GM21423 (cell line): ENCODE measurements around the gene CD180.

ENCODE experiments used
- ATAC-seq: cut with Tn5 transposase; IDR thresholded peaks from one replicate; pipeline ENCODE4 v1.9.1; 2021; ENCODE audit warnings: mild to moderate bottlenecking, moderate library complexity; ENCODE audit not compliant: unreplicated experiment

The CD180 gene

GRCh38 chr5:67163231-67163756 is 33.3 kb downstream of the CD180 start:
- ATAC-seq: no peak

- ATAC-seq: no peak
These were observed 34.8 kb downstream of the CD180 start for GRCh38 chr5:67161767-67162166.

DNA sequence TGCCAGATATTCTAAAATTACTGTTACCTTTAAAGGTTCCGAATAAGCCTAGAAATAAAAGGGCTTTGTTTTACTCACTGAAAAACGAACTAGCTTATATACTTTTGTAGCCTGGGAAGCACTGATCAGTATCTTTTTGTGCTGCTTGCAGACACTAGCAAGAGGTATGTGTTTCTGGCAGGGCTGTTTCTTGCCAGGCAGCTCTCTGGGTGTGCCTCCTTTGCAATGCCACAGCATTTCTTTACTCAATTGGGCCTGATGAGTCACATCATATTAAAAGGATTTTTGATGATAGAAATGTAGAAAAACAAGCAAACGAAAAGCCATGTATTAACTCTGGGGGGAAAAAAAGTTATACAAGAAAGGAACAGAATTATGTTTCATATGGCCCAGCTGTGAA is 35.6 kb downstream of the CD180 start:
- ATAC-seq: no peak

- ATAC-seq: no peak
These were observed 36.3 kb downstream of the CD180 start for GRCh38 chr5:67160272-67160671.

GRCh38 chr5:67156976-67157583 is 39.5 kb downstream of the CD180 start:
- ATAC-seq: no peak

- ATAC-seq: no peak
These were observed 41.9 kb downstream of the CD180 start for GRCh38 chr5:67154556-67155206.

GRCh38 chr5:67153292-67153691 is 43.3 kb downstream of the CD180 start:
- no peak for ATAC-seq

GRCh38 chr5:67152400-67152799 is 44.2 kb downstream of the CD180 start:
- no peak for ATAC-seq

DNA sequence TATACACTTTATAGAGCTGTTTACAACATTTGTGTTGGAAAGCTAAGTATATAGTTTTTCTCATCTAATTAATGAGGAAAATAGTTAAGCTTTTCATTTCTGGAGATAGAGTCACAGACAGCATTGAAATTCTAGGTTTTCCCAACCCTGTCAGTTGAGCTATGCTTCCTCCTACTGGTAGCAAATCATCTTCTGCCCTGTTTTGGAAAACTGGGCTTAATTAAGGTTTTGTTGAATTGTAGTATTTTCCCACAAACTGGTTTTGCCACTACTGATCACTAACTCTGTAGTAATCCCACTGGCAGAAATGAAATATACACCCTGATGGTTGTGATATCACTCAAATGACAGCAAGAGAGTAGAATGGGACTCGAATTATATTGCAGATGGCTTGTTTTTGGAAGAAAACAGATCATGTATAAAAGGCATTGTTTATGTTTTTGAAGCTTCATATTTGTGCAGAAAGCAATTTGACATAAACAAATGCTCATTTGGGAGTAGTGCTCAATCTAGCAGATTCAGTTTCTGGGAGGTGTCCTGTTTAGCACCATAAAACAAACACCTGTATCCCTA is 46.6 kb downstream of the CD180 start:
- no peak for ATAC-seq

GRCh38 chr5:67149057-67149950 is 47.3 kb downstream of the CD180 start:
- no peak for ATAC-seq

DNA sequence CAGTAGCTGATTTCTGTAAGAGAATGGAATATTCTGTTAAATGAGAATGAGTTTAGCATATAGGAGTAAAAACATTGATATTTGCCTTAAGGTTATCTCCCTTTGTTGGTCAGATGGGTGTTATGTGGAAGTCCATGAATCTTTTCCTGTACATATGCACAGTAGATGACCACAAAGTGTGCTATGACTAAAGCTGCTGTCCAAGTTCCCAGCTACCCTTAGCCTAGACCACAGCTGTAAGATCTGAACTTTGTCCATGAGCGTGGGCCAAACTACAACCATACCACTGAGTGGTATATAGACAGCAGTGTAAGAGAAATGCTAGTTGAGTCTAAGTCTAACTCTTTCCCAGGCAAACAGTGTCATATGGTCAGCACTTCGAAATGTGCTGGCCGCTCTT is 48.8 kb downstream of the CD180 start:
- ATAC-seq: no peak

GRCh38 chr5:67146981-67147380 is 49.6 kb downstream of the CD180 start:
- no peak for ATAC-seq

DNA sequence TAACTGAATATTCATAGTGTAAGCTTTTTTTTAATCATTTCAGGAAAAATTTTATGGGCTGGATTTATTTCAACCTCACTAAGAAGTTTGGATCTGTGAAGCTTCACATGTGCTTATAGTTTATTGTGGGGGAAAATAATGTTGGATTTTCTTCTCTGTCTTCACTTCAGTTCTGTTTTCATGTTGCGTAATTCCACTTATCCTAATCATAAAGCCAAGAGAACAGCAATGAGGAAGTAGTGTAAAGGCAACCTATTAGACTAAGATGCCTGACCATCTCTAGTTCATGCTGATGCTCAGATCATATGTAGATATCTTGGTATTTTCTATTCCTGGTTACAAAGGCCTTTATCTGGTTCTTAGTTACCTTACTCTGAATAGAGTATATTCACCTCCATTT is 50.0 kb downstream of the CD180 start:
- ATAC-seq: no peak

- ATAC-seq: no peak
These were observed 52.4 kb downstream of the CD180 start for GRCh38 chr5:67144183-67144639.

DNA sequence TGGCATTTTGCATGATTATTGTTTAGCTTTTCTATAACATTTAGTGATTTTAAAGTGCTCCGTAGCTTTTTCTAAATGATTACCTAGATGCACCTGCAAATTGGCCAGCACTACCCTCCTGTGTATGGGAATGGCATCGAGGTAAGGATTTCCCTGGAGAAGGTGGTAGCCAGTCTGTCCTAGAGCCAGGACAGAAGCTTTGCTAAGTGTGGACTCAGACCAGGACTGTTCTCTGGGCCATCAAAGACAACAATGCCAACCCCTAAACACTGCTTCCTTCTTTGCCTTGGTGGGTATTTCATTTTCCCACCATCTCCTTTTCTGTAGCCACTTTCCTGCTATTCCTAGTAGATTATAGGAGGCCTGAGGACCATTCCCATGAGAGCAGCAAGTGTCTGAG is 53.0 kb downstream of the CD180 start:
- no peak for ATAC-seq

DNA sequence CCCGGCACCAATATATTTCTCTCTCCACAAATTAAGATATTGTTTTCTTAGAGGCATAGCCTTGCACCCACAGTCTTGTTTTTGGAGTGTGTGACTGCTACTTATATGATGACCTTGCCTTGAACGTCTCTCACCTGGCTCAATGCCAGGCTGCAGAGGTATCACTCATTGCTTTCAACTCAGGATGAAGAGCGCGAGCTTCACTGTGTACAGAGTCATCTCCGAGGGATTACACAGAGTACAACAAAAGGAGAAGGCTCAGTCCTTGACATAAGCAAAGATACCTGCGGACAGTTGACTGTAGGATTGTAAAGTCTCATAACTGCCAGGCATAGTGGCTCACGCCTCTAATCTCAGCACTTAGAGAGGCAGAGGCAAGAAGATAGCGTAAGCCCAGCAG is 53.8 kb downstream of the CD180 start:
- no peak for ATAC-seq

DNA sequence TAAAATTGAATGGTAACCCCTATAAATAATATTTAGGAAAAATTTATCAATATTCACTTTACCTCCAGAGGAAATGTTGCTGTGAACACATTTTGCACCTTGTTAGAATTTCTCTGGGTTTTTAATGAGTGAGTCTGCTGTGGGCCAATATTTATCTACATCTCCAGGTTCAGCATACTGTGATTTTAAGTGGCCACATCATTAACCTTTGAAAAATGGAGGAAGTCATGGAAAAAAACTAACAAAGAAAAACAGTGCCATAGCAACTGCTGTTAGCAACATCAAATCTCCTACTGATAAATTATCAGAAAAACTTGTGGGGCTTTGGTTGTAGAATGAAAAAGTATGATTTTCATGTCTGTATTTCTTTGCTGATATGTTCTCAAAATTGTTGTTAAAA is 55.0 kb downstream of the CD180 start:
- ATAC-seq: no peak

DNA sequence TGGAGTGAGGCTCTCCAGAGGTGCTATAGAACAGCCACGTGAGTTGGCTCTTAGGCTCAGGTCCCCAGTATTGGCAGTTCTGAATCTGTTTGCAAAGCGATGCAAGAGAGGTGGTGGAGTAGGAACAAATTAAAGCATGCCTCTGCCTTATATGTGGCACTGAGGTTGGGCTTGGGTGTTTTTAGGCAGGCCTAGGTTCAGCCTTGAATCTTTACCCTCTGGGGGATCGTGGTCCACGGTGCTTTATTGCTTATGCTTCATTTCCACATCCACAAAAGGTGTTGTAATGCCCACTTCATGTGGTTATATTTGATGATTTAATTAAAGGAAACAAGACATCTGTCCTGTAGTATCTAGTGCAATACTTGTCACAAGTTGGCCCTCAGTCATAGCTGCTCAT is 56.2 kb downstream of the CD180 start:
- ATAC-seq: no peak

GRCh38 chr5:67139030-67139429 is 57.6 kb downstream of the CD180 start:
- no peak for ATAC-seq

GRCh38 chr5:67135381-67135984 is 61.1 kb downstream of the CD180 start:
- no peak for ATAC-seq

DNA sequence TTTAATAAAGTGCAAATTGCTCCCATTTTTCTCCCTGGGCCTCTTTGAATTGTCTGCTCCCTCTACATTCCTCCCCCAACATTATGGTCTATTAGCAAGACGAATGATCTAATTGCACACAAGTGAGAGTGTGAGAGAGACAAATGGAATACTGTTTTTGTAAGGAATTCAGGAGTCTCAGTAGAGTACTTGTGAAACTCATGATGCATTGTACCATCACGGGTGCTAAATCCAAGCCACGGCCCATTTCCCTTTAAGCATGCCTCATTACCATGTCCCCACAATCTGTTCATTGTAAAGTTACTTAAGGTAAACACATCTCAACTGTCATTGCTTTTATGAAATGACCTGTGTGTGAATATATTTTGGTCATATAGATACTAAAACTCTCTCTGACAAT is 62.8 kb downstream of the CD180 start:
- ATAC-seq: no peak
